Measurements from ENCODE around the gene ATG2B.

The ATG2B gene

DNA sequence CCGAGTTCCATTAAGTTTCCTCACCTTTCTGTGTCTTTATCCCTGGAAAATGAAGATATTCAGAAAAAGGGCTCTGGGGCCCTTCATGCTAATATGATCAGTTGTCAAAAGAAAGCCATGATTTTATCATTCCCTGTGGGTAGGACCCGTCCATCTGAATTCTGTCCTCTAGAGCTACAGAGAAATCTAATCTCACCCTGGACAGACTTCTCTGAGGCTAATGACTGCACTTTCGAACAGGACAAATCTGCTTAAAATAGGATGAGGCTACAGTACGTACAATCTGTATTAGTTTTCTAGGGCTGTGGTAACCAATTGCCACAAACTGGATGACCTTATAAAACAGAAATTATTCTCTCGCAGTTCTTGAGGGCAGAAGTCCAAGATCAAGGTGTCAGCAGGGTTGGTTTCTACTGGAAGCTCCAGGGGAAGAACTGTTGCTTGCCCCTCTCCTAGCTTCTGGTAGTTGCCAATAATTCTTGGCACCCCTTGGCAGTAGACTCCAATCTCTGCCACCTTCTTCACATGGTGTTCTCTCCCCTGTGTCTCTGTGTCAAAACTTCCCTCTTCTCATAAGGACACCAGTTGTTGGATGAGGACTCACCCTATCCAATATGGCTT, 30.0 kb upstream of the ATG2B start:
- H3K9ac ChIP-seq (ENCODE audit: low read length): peak overlapping the region; percentile 73; the same call in 1 of the 2 replicates
- H3K36me3 ChIP-seq (ENCODE audit: insufficient read depth, low read length): no peaks in the 10 kb centered on the region
- H3K27ac ChIP-seq (ENCODE audit: low read depth, low read length, poor library complexity, severe bottlenecking): no peak overlapping the region
- no peaks in the 10 kb centered on the region for H3K79me2 ChIP-seq (ENCODE audit: insufficient read depth, low read length)
- no peaks in the 10 kb centered on the region for H3K9me3 ChIP-seq (ENCODE audit: low read length)
- TF ChIP-seq EZH2 (IDR thresholded peaks at IDR 0.05; ENCODE audit: borderline replicate concordance, low read length): no peak
- TF ChIP-seq, protein P1, sequence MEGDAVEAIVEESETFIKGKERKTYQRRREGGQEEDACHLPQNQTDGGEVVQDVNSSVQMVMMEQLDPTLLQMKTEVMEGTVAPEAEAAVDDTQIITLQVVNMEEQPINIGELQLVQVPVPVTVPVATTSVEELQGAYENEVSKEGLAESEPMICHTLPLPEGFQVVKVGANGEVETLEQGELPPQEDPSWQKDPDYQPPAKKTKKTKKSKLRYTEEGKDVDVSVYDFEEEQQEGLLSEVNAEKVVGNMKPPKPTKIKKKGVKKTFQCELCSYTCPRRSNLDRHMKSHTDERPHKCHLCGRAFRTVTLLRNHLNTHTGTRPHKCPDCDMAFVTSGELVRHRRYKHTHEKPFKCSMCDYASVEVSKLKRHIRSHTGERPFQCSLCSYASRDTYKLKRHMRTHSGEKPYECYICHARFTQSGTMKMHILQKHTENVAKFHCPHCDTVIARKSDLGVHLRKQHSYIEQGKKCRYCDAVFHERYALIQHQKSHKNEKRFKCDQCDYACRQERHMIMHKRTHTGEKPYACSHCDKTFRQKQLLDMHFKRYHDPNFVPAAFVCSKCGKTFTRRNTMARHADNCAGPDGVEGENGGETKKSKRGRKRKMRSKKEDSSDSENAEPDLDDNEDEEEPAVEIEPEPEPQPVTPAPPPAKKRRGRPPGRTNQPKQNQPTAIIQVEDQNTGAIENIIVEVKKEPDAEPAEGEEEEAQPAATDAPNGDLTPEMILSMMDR (IDR thresholded peaks at IDR 0.05; ENCODE audit: low read length): no peak
- H3K9me2 ChIP-seq (ENCODE audit: low read depth, low read length): no peaks in the 10 kb centered on the region
- H3K4me2 ChIP-seq (ENCODE audit: low read length): peak overlapping the region; percentile 80
- no peaks in the 10 kb centered on the region for H4K20me1 ChIP-seq (ENCODE audit: insufficient read depth, low read length)
- peaks cover 17% of the 10 kb centered on the region for H3K4me1 ChIP-seq (ENCODE audit: insufficient read depth, low read length, severe bottlenecking)
- H2AFZ ChIP-seq (ENCODE audit: low read length): no peak overlapping the region
- peak overlapping the region; percentile 78 for H3K4me3 ChIP-seq (ENCODE audit: low read depth, low read length, poor library complexity, severe bottlenecking)
- no peaks in the 10 kb centered on the region for H3K27me3 ChIP-seq (ENCODE audit: insufficient read depth, low read length)
- H3F3A ChIP-seq (ENCODE audit: insufficient read depth, low read length): no peaks in the 10 kb centered on the region

DNA sequence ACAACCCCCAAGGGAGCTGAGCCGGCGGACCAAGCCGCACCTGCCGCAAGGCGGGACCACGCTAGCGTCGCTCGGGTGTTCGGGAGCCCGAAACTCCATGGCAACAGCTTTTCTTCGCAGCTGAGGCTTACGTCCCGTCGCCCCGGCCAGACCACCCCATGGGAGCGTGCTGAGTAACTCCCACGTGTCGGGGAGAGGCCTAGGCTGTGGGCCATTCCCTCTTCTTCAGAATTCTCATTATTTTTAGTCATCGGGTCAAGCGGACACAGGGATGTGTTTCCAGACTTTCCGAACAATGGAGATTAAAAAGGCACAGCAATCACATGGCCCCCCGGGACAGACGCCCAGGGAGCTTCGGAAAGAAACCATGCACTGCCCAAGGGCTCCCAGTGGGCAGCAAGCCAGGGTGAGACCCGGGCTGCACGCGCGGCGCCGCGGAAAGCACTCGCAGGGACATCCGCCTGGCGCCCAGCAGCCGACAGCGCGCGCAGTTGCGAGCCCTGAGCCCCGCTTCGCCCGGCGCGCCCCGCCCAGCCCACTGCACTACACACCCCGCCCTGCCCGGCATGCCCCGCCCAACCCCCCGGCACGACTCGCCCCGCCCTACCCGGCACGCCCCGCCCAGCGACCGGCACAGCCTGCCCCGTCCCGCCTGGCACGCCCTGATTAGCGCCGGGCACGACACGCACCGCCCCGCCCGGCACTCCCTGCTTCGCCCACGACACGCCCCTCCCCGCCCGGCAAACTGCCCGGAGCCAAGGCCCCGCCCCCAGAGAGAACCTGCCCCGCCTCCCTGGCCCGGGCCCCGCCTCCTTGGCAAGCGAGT, 28.4 kb upstream of the ATG2B start:
- H3K27me3 ChIP-seq (ENCODE audit: insufficient read depth, low read length): no peaks in the 10 kb centered on the region
- H4K20me1 ChIP-seq (ENCODE audit: insufficient read depth, low read length): no peaks in the 10 kb centered on the region
- no peaks in the 10 kb centered on the region for H3K36me3 ChIP-seq (ENCODE audit: insufficient read depth, low read length)
- no peaks in the 10 kb centered on the region for H3F3A ChIP-seq (ENCODE audit: insufficient read depth, low read length)
- H3K4me1 ChIP-seq (ENCODE audit: insufficient read depth, low read length, severe bottlenecking): peaks cover 17% of the 10 kb centered on the region
- TF ChIP-seq, protein P1 (IDR thresholded peaks at IDR 0.05; ENCODE audit: low read length): no peak
- TF ChIP-seq EZH2 (IDR thresholded peaks at IDR 0.05; ENCODE audit: borderline replicate concordance, low read length): no peak
- peak overlapping the region; percentile 83 for H3K9ac ChIP-seq (ENCODE audit: low read length)
- H2AFZ ChIP-seq (ENCODE audit: low read length): no peak overlapping the region
- no peaks in the 10 kb centered on the region for H3K79me2 ChIP-seq (ENCODE audit: insufficient read depth, low read length)
- no peak overlapping the region for H3K27ac ChIP-seq (ENCODE audit: low read depth, low read length, poor library complexity, severe bottlenecking)
- peak overlapping the region; percentile 78 for H3K4me3 ChIP-seq (ENCODE audit: low read depth, low read length, poor library complexity, severe bottlenecking)
- no peaks in the 10 kb centered on the region for H3K9me2 ChIP-seq (ENCODE audit: low read depth, low read length)
- H3K9me3 ChIP-seq (ENCODE audit: low read length): no peaks in the 10 kb centered on the region
- peak overlapping the region; percentile 98 for H3K4me2 ChIP-seq (ENCODE audit: low read length)

DNA sequence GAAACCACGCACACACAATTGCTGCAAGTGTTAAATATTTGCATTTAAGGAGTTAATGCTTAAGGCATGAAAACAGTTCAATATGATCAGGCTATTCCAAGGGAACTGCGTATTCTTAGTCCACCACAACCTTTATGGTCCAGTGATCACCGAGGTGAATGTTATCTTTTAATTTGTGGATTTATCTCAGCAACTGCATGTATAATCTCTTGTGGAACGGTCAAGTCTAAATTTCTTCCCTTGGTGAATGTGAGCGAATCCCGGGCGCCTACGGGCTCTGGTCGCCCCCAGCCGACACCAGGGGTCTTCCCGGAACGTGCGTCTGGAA, 27.8 kb upstream of the ATG2B start:
- peaks cover 17% of the 10 kb centered on the region for H3K4me1 ChIP-seq (ENCODE audit: insufficient read depth, low read length, severe bottlenecking)
- no peaks in the 10 kb centered on the region for H3K9me3 ChIP-seq (ENCODE audit: low read length)
- no peak overlapping the region for H3K27ac ChIP-seq (ENCODE audit: low read depth, low read length, poor library complexity, severe bottlenecking)
- H3K9ac ChIP-seq (ENCODE audit: low read length): peak overlapping the region; percentile 83
- no peaks in the 10 kb centered on the region for H4K20me1 ChIP-seq (ENCODE audit: insufficient read depth, low read length)
- H3K4me3 ChIP-seq (ENCODE audit: low read depth, low read length, poor library complexity, severe bottlenecking): peak overlapping the region; percentile 78
- H3K36me3 ChIP-seq (ENCODE audit: insufficient read depth, low read length): peaks cover 3% of the 10 kb centered on the region; the same call in 1 of the 2 replicates
- H3F3A ChIP-seq (ENCODE audit: insufficient read depth, low read length): no peaks in the 10 kb centered on the region
- H3K9me2 ChIP-seq (ENCODE audit: low read depth, low read length): no peaks in the 10 kb centered on the region
- no peak overlapping the region for H2AFZ ChIP-seq (ENCODE audit: low read length)
- H3K79me2 ChIP-seq (ENCODE audit: insufficient read depth, low read length): no peaks in the 10 kb centered on the region
- H3K4me2 ChIP-seq (ENCODE audit: low read length): peak overlapping the region; percentile 98
- no peaks in the 10 kb centered on the region for H3K27me3 ChIP-seq (ENCODE audit: insufficient read depth, low read length)
- no peak for TF ChIP-seq EZH2 (IDR thresholded peaks at IDR 0.05; ENCODE audit: borderline replicate concordance, low read length)
- TF ChIP-seq, protein P1 (IDR thresholded peaks at IDR 0.05; ENCODE audit: low read length): no peak

All from OCI-LY1 (cell line).